T follicular helper cell (primary cell): ENCODE measurements around the gene GALNT17.

ENCODE experiments used
- DNase-seq: peaks from one replicate; pipeline ENCODE4 v3.0.0-alpha.2; 2020; ENCODE audit warnings: low read depth

The GALNT17 gene

DNA sequence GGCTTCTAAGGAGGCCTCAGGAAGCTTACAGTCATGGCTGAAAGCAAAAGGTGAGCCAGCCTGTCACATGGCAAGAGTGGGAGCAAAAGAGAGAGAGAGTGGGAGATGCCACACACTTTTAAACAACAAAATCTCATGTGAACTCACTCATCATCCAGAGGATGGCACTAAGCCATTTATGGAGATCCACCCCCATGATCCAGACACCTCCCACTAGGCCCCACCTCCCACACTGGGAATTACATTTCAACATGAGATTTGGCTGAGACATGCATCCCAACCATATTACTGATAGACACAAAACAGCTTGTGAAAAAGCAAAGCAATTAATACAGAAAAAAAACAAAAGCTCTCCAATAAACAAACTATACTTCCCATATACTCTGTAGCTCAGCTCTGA is 210.3 kb downstream of the GALNT17 start:
- no peak for DNase-seq

DNA sequence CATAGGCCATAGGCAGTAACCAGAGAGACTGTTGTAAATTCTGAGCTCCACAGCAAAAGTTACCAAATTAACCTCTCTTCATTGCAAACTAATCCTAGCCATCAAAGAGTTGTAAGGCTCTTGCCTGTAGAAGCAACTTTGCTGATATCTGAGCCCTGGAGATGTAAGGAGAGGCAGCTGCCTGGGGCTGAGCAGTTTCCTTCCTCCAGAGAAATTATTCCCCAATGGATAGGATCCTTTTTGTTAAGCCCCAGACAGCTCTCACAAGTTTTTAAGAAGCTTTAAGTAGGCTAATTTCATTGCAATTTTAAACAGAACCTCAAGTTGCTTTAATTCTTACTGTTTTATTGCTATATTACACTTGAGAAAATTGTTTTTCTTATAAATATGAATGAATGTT is 211.1 kb downstream of the GALNT17 start:
- no peak for DNase-seq

DNA sequence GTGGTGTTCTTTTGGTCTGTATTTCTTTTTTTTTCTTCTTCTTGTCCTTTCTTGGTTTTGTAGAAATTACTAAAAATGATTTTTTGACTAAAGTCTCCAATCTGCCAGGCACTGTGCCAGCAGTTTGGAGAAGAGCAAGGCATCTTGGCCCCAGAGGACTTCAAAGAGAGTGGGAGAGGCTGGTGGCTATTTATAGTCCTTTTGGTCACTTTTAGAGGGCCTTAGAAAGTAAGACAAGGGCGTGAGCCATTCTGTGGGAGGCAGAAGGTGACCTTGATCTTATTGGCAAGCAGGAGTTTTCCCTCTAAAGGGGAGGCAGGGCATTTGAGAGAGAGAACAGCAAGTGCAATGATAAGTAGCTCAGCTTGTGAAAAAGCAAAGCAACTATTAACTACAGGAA is 211.9 kb downstream of the GALNT17 start:
- no peak for DNase-seq

DNA sequence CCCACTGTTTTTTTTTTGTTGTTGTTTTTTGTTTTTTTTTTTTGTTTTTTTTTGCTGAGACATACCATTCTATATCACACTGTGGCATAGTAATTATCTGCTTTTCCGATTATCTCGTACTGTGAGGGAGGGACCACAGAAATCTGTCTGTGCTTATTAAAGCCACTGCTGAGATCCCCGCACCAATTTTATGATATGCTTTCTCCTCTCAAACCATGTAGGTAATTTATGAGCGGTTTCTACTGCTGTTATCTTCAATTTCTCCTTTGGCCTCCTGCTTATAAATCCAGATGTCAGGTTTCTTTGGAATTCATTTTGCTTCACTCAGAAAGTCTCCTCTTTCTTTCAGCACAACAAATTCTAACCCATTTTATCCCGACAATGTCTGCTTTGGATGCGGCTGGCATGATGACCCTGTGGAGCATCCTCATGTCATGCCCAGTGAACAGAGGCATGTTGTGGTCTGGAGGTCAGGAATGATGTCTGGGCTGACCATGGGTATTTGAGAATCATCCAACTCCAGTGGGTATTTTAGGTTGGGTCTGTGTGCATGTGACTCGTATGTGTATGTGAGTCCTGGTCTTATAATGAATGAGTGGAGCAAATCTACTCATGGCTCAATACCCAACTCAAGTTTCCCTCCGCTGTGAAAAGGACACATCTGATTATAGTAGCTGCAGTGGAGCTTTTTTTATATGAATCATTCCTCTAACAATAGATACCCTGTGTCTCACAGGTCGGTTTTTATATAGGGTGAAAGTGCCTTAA is 213.4 kb downstream of the GALNT17 start:
- no peak for DNase-seq

DNA sequence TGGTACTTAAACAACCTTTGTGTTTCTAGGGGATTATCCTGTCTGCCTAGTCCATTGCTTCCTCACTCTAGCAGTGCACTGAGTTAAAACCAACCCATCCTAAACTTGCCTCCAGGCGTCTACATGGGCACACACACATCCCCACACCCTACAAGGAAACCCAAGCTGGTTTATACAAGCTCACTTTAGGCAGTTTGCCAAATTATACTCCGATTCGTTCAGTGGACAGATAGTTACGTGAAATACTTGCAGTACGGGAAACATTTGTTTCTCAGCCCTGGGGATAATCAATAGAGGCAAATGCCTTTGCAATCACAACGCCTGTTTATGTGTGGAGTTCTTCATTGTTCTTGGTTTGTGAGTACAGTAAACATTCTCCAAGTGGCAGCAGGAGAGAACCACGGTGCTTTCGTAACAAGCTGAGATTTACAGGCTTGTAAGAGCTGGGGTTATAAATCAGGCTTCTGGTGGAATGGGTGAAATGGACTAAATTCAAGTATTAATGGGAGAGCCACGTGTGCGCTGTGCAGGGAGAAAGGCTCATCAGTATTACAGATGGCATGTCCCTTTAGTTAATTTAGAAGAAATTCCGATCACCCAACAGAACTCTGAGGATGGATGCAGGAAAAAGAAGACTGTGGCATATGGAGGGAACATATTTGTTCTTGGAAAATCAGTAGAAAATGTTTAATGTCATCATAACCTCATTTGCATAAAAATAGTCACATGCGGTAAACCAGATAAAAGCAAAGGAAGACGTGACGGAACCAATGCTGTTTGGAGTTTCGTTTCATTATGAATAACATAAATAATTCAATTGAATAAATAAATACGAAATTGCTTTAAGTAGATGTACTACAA is 217.1 kb downstream of the GALNT17 start:
- DNase-seq, result no peak

DNA sequence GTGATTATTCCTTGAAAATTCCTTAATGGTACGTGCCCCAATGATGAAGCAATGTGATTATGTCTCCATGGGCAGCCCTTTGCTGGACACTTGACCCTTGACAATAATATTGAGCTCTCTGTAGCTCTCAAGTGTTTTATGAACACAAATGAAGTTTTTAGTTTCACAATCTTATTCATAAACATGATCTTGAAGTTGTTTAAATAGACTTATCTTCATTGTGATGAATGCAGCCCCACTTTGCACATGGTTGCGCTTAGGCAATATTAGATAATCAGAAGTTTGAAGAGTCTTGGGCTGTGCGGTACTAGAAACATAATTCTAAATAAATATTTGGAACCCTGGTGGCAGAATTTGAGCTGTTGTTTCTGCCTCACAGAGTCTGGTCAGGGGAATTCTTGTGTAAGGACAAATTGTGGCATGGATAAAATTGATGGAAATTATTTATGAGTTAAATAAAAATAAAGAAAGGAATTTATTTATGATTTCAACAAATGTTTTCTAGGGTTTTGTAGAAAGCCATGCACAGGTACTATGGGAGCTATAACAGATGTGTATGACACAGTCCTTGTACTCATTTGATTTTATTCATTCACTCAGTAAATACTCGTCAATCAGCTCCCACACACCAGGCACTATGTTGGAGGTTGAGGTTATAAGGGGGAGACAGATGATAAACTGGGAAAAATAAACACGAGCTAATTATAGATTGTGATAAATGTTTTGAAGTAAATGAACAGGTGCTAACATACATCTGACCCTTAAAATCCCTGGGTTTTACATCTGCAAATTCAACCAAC is 217.9 kb downstream of the GALNT17 start:
- DNase-seq, result no peak

DNA sequence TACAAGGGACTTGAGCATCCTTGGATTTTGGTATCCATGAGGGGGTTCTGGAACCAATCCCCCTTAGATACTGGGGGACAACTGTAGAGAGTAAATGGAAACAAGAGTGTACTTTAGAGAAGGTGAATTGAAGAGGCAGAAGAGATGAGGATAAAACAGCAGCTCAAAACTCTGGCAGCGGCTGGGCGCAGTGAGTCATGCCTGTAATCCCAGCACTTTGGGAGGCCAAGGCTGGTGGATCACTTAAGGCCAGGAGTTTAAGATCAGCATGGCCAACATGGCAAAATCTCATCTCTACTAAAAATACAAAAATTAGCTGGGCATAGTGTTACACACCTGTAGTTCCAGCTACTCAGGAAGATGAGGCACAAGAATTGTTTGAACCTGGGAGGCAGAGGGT is 218.7 kb downstream of the GALNT17 start:
- DNase-seq, result no peak

DNA sequence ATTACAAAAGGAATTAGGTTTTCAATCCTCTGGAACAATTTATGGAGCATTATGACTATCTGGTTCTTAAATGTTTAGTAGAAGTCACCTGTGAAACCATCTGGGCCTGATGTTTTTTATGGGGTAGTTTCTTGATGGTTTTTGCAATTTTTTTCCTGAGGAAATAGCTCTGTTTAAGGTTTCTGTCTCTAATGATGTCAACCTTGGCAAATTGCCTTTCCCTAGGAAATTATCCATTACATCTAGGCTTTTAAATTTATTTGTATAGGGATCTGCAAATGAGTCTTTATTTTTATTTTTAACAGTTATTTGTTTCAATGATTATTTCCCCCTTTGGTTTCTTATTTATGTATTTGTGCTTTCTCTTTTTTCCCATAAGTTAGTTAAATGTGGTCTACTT is 222.8 kb downstream of the GALNT17 start:
- no peak for DNase-seq

DNA sequence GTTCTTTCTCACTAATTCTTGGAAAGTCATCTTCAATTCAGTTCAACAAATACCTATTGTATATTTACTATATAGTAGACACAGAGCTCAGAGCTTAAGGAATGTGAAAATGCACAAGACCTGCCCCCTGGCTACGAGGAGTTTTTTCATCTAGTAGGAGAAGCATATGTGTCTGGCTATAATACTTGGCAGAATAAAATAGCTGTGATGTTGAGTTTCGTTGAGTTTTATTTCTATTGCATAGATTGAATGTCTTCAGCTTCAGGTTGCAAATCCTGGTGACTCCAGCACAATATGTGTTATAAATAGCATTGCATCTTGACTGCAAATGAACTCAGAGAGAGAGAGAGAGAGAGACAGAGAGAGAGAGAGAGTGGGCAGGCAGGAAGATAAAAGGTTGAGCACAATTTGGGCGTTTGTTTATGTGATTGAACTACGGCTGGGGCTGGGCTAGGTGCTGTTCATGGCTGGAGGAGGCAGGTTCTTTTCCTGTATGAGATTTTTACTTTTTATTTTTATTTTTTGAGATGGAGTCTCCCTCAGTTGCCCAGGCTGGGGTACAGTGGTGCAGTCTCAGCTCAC is 229.6 kb downstream of the GALNT17 start:
- no peak for DNase-seq

DNA sequence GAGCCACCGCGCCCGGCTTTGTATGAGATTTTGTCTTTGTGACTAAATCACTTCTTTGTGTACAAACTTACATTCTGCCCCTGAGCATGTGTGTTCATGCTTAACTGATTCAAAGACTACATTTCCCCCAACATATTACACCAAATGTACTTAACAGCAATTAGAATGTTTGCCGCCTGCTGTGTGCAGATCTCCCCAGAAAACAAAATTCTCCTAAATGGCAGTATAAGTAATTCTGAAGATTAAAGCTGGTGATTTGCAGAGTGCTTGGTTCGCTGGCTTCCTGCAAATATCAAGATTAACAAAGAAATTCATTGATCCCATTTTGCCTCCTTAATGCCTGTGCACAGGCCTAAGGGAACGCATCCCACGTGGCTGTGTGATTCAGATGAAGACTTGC is 230.3 kb downstream of the GALNT17 start:
- DNase-seq, result no peak

DNA sequence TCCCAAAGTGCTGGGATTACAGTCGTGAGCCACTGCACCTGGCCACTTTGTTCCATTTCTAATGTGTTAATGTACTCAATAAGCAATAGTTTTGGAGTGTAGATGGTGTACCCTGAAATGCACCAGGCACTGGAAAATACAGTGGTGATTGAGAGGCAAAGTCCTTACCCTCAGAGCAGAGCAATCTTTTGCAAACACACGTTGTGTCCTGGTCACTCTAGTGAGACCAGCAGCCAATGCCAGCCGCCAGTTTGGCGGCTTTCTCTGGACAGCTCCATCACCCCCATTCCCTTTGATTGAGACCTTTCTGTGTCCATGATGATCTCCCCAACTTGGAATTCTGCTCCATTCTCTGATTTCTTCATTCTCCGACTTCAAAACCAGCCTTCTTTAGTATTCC is 231.3 kb downstream of the GALNT17 start:
- DNase-seq, result no peak

DNA sequence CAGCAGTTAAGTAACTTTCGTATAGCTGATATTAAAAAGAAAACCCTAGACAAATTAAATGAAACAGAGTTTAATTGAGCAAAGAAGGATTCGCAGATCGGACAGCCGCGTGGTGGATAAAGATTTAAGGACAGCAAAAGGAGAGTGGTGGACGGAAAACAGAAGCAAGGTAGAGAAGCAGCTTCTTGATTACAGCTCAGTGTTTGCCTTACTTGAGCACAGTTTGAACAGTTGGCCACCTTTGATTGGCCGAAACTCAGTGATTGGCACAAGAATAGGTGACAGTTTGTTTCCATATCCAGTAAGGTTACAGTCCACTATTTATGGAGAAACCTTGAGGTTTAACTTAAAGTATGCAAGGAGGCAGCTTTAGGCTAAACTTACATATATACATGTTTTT is 231.7 kb downstream of the GALNT17 start:
- DNase-seq, result no peak

DNA sequence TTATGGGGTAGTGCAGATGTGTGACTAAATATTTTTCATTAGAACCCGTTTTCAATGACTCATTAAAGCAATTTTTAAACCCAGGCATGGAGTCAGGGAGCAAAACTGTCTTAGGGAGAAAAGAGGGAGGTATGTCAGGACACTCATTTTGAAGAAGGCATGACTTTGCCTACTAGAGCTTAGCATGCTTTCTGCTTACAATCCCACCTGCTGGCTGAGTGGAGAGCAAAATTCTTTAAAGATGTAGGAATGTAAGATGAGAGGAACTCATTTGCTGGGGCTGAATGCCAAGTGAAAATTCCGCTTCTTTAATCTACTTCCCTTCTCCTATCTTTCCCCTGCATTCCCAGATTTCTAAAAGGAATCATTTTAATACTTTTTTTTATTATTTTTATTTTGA is 232.6 kb downstream of the GALNT17 start:
- DNase-seq, result no peak

DNA sequence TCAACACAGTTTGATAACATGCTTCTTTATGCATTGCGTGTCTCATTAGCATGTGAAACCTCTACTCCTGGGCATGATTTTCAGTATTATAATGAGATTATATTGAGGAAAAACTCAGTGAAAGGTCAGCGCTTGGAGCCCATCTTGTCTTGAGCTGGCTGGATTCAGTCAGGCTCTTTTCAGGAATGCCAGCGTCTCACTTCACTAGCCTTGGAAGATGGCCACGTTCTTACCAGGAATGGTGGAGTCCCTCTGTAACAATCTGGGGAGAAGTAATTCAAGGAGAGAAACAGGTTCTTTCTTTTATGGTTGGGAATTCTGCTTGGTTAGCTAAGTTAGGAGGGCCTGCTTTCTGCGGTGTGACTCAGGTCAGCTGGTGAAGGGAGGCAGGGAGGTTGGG is 241.0 kb downstream of the GALNT17 start:
- no peak for DNase-seq

DNA sequence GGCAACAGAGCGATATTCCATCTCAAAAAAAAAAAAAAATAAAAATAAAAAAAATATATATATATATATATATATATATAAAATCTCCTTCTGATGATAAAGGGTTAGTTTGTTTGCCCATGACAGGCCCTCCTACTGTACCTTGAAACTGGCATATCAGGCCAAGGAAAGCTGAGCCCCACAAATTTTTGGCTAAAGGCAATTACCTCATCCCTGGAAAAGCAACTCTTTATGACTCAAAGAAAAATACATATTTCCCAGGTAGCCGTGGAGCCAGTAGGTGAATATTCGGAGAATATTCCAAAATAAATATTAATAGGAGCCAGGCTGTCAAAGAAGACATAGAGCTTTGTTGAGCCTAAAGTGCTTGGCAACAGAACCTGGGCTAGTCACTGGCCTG is 245.1 kb downstream of the GALNT17 start:
- DNase-seq, result no peak

DNA sequence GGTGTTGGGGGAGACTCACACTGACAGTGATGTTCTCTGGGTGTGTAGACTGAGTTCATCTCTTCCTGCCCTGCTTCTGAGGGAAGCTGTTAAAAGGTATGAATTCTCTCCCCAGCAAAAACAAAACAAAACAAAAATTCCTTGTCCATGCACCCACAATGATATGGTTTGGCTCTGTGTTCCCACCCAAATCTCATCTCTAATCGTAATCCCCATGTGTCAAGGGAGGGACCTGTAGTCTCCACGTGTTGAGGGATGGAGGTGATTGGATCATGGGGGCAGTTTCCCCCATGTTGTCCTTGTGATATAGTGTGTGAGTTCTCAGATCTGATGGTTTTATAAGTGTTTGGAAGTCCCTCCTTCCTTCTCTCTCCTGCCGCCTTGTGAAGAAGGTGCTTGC is 245.5 kb downstream of the GALNT17 start:
- DNase-seq, result no peak

DNA sequence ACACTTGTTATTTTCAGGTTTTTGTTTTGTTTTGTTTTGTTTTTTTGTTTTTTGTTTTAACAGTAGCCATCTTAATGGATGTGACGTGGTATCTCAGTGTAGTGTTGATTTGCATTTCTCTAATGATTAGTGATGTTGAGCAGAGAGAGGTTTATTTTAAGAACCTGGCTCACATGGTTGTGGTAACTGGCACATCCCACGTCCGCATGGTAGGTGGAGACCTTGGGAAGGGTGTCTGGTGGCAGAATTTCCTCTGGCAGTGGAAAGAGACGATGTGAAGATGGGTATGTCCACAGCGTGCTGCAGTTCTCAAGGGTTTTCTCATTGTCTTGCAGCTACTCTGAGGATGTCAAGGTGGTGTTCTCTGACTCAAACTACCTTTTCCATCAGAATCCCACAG is 252.2 kb downstream of the GALNT17 start:
- no peak for DNase-seq

DNA sequence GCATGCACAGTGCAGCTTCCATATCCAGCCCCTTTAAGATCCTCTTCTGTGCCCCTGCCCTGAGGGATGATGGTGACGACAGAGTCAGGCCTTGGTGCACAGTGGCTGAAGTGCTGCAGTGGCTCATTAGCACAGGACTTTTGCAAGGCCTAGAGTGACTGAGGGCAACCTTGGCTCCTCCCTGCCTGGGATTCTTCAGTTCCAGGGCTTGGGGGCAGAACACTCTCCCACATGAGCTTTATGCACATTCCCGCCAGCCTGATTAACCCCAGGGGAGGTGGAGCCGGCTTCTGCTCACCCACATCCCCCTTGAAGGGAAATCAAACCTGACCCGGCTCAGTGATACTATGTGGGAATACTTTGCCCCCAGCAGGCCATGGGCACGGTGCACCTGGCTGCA is 253.4 kb downstream of the GALNT17 start:
- no peak for DNase-seq

DNA sequence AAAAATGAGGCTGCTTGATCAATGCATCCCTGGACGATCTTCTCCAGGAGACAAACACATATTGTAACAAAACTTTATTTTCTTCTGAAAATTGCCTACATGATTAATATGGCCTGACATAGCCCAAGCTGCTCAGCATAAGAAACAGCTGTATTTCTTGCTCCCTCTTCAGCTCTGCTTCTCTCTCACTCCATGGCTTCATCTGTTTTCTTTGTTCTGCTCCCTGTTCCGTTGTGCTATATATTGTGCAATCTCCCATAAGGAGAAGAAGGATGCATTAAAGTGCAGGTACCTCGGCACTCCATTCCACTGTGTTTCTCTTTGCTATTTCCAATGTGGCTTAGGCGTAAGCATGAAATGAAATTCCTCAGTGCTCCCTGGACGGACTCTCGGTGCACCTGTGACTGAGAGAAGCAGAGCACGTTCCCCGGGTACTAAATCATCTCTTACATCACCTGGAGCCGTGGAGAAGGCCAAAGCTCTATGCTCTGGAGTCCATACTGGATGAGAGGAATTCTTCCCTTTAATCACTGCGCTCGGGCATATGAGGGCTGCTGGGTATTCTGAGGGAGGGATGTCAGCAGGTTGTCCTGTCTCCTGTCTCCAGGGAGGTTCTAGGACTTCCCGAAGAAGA is 254.3 kb downstream of the GALNT17 start:
- no peak for DNase-seq

DNA sequence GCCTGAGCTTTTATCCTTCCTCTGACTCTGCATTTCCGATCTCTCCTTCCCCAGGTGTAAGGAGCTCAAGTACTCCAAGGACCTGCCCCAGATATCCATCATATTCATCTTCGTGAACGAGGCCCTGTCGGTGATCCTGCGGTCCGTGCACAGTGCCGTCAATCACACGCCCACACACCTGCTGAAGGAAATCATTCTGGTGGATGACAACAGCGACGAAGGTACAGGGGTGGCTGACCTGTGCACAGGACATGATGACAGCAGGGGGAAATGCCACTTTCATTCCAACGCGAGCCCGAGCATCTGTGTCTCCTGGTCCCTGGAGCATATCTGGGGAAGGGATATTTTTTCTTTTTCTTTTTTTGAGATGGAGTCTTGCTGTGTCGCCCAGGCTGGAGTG is 256.2 kb downstream of the GALNT17 start:
- DNase-seq, result no peak

DNA sequence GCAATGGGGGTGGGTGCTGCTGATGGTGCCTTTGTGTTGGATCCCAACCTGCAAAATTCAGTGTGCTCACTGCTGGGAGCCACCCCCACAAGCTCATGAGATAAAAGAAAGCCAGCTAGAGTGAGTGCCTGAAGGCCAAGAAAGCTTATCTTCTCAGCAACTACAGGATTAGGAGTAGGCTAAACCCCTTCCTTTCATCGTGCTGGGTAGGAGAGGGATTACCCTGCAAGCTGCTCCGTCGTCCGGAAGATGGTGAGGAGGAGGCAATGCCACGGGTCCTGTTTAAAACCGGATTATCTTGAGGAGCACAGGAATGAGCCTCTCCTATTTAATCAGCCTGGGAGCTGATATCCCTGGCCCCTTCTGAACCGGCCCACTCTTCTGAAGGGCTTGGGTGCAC is 258.0 kb downstream of the GALNT17 start:
- no peak for DNase-seq

DNA sequence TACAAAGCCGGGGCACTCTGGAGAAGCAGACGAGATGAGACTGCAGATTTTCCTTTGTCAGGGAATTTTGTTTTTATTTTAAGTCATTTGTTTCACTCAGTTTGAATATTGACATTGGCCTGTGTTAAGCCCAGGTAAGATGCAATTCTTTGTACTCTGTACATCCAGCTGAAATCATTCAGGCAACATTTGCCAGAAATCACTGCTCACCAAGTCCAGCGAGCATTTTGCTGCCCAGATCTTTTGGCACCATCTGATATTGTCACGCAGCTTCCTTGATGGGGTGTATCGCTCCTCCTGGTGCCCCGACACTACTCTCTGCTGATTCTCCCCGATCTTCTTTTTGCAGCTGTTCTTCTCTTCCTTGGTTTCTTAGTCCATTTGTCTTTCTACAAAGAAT is 261.7 kb downstream of the GALNT17 start:
- DNase-seq, result no peak
